ENCODE data around the gene IMP4.

DNA sequence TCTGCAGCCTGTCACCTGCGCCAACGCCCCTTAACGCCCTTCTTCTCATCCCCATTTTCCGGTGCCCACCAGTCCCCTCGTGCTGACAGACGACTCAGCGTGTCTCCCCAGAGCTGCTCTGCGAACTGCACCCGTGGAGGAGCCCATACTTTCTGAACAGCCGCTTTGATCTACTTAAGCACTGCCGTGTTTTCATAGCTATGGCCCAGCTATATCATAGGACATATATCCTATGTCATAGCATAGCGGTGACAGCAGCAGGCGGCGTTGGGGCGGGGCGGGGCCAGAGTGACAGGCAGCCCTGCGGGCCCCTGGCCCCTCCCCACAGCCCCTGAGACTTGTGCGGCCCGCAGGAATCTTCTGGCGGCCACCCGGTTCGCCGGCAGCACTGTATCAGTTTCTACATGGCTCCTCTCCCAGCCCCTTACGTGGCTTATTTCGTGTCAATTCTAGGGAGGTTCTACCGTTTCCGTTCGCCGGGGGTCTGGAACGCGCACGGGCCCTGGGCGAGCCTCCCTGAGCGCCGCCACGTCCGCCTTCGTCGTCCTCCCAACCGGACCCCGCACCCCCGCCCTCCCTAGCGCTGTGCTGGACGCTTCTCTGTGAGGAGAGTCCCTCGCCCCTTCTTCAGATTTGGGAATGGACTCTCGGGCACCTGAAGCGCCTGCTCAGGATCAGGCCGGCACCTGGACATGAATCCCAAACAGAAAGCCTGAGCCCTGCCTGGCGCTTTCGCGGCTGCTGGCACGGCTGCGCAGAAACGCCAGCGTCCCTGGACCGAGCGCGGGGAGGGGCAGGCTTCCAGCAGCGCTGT is 48.6 kb downstream of the IMP4 start:
- TF ChIP-seq, protein P1, sequence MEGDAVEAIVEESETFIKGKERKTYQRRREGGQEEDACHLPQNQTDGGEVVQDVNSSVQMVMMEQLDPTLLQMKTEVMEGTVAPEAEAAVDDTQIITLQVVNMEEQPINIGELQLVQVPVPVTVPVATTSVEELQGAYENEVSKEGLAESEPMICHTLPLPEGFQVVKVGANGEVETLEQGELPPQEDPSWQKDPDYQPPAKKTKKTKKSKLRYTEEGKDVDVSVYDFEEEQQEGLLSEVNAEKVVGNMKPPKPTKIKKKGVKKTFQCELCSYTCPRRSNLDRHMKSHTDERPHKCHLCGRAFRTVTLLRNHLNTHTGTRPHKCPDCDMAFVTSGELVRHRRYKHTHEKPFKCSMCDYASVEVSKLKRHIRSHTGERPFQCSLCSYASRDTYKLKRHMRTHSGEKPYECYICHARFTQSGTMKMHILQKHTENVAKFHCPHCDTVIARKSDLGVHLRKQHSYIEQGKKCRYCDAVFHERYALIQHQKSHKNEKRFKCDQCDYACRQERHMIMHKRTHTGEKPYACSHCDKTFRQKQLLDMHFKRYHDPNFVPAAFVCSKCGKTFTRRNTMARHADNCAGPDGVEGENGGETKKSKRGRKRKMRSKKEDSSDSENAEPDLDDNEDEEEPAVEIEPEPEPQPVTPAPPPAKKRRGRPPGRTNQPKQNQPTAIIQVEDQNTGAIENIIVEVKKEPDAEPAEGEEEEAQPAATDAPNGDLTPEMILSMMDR (IDR thresholded peaks at IDR 0.05; ENCODE audit: low read depth, low read length) = no peak
- no peak for TF ChIP-seq EZH2phosphoT487 (IDR thresholded peaks at IDR 0.05; ENCODE audit: low read depth)
